Suppressor macrophage treated with lipopolysaccharide for 1 hour (primary cell): ENCODE measurements around the gene CSRP3.
A peak's percentile ranks its signal among the peaks of the same experiment; 100 is the strongest.
"Not testable (repeated sequence)": the region's sequence is repeated elsewhere in the genome, so short reads cannot be mapped to it uniquely, and the experiment has no call there.

Experiments
- DNase-seq, 3 donors: peaks; one replicate each; pipeline ENCODE4 v3.0.0-alpha.2; 2020 to 2022

The CSRP3 gene

GRCh38 chr11:19185036-19185435 lies 16.7 kb downstream of the CSRP3 start:
- DNase-seq = no peak

- no peak for DNase-seq
These were observed 18.1 kb downstream of the CSRP3 start for GRCh38 chr11:19183646-19184045.

GRCh38 chr11:19181531-19182261 lies 20.1 kb downstream of the CSRP3 start:
- peak; percentile 35 to 57 (median 37) for DNase-seq

GRCh38 chr11:19176629-19177186 lies 25.1 kb downstream of the CSRP3 start:
- no peak for DNase-seq

GRCh38 chr11:19173964-19174638 lies 27.7 kb downstream of the CSRP3 start:
- DNase-seq = no peak

GRCh38 chr11:19173004-19173689 lies 28.6 kb downstream of the CSRP3 start:
- no peak for DNase-seq

GRCh38 chr11:19168090-19168489 lies 33.7 kb downstream of the CSRP3 start:
- DNase-seq = no peak

- no peak for DNase-seq
These were observed 36.9 kb downstream of the CSRP3 start for GRCh38 chr11:19164881-19165280.

GRCh38 chr11:19164230-19164855 lies 37.4 kb downstream of the CSRP3 start:
- no peak for DNase-seq

- DNase-seq = no peak
These were observed 38.2 kb downstream of the CSRP3 start for GRCh38 chr11:19163617-19164016.

- peak in 1 of 3 donors; percentile 8 for DNase-seq
These were observed 38.8 kb downstream of the CSRP3 start for GRCh38 chr11:19162951-19163505.

- DNase-seq = no peak
These were observed 40.1 kb downstream of the CSRP3 start for GRCh38 chr11:19161651-19162050.

- DNase-seq = no peak
These were observed 40.9 kb downstream of the CSRP3 start for GRCh38 chr11:19160847-19161246.

- DNase-seq = no peak
These were observed 44.9 kb downstream of the CSRP3 start for GRCh38 chr11:19156892-19157291.

GRCh38 chr11:19145319-19145718 lies 56.5 kb downstream of the CSRP3 start:
- no peak for DNase-seq

GRCh38 chr11:19136884-19137283 lies 64.9 kb downstream of the CSRP3 start:
- not testable (repeated sequence) for DNase-seq

GRCh38 chr11:19134004-19134403 lies 67.8 kb downstream of the CSRP3 start:
- DNase-seq = no peak
